ENCODE results near the gene CDKAL1. TPM values are rescaled to one million over a fixed set of nuclear protein-coding genes. Genes with fewer than 3 reads are reported as not detected.
A peak's percentile ranks its signal among the peaks of the same experiment; 100 is the strongest.

Gene CDKAL1
- total RNA-seq, 1 donor, result 26.8 TPM

GRCh38 chr6:20875369-20875963 lies 341.2 kb downstream of the CDKAL1 start:
- DNase-seq (ENCODE audit: low read depth), result peak; percentile 54
- no peak overlapping the region for H3K4me3 ChIP-seq (ENCODE audit: low read depth, low read length)
- TF ChIP-seq CTCF (IDR thresholded peaks at IDR 0.05; ENCODE audit: insufficient read depth, low read depth, low read length), result peak; percentile 46

- no peak overlapping the region for H3K4me3 ChIP-seq (ENCODE audit: low read depth, low read length)
- peak; percentile 71 for DNase-seq (ENCODE audit: low read depth)
- no peak for TF ChIP-seq CTCF (IDR thresholded peaks at IDR 0.05; ENCODE audit: insufficient read depth, low read depth, low read length)
These were observed 341.8 kb downstream of the CDKAL1 start for GRCh38 chr6:20876036-20876435.

- TF ChIP-seq CTCF (IDR thresholded peaks at IDR 0.05; ENCODE audit: insufficient read depth, low read depth, low read length), result no peak
- no peak overlapping the region for H3K4me3 ChIP-seq (ENCODE audit: low read depth, low read length)
- no peak for DNase-seq (ENCODE audit: low read depth)
These were observed 342.3 kb downstream of the CDKAL1 start for GRCh38 chr6:20876561-20876960.

- DNase-seq (ENCODE audit: low read depth), result peak; percentile 93
- TF ChIP-seq CTCF (IDR thresholded peaks at IDR 0.05; ENCODE audit: insufficient read depth, low read depth, low read length), result no peak
- no peak overlapping the region for H3K4me3 ChIP-seq (ENCODE audit: low read depth, low read length)
These were observed 343.0 kb downstream of the CDKAL1 start for GRCh38 chr6:20877008-20877937.

- DNase-seq (ENCODE audit: low read depth), result no peak
- H3K4me3 ChIP-seq (ENCODE audit: low read depth, low read length), result no peak overlapping the region
- TF ChIP-seq CTCF (IDR thresholded peaks at IDR 0.05; ENCODE audit: insufficient read depth, low read depth, low read length), result no peak
These were observed 344.9 kb downstream of the CDKAL1 start for GRCh38 chr6:20879121-20879520.

- DNase-seq (ENCODE audit: low read depth), result no peak
- H3K4me3 ChIP-seq (ENCODE audit: low read depth, low read length), result no peak overlapping the region
- no peak for TF ChIP-seq CTCF (IDR thresholded peaks at IDR 0.05; ENCODE audit: insufficient read depth, low read depth, low read length)
These were observed 345.3 kb downstream of the CDKAL1 start for GRCh38 chr6:20879526-20879925.

All from fibroblast of villous mesenchyme (primary cell).